Panc1 (cell line): ENCODE measurements around the gene TMEM170B. TPM values are rescaled to one million over a fixed set of nuclear protein-coding genes. Genes with fewer than 3 reads are reported as not detected.

Experiments
- ATAC-seq: fragments of 200-7000 bp; cut with Tn5 transposase; 2 replicates; pipeline ENCODE4 v1.9.1; 2020; ENCODE audit warnings: mild to moderate bottlenecking, moderate library complexity
- BruUV-seq: library from RNA; stranded (reverse); fragments of 400-500 nt; replicated peaks from 2 replicates; lab custom pipeline; 2021; lab: Mats Ljungman, UMichigan
- CTCF ChIA-PET: fragments of 300-600 bp; sonication (Branson Sonifier 250); formaldehyde crosslinking; loops from one replicate; lab custom pipeline; 2022; ENCODE audit warnings: antibody characterized with exemption; lab: Charles Lee
- POLR2A ChIA-PET: fragments of 300-600 bp; sonication (Branson Sonifier 250); formaldehyde crosslinking; loops from one replicate; lab custom pipeline; 2022; ENCODE audit warnings: antibody characterized with exemption; lab: Charles Lee
- DNase-seq: peaks from one replicate; pipeline ENCODE4 v3.0.0-alpha.2; 2010; ENCODE audit warnings: low read depth, low spot score
- H3K27ac ChIP-seq: 2 replicates; pipeline ENCODE4 v1.5.1; 2011; ENCODE audit warnings: mild to moderate bottlenecking, low read length, inconsistent platforms
- H3K27me3 ChIP-seq: fragments of 200-500 bp; sonication (Bioruptor generic); 2 replicates; pipeline ENCODE4 v1.6.0; 2014; ENCODE audit warnings: low read length, inconsistent platforms; ENCODE audit not compliant: control insufficient read depth, insufficient read depth
- H3K36me3 ChIP-seq: fragments of 200-500 bp; sonication (Bioruptor generic); 2 replicates; pipeline ENCODE4 v1.5.1; 2014; ENCODE audit warnings: inconsistent platforms, mild to moderate bottlenecking, low read length, moderate library complexity; ENCODE audit not compliant: control insufficient read depth, insufficient read depth
- H3K4me1 ChIP-seq: 2 replicates; pipeline ENCODE4 v1.5.1; 2011; ENCODE audit warnings: inconsistent platforms, mild to moderate bottlenecking, low read length, moderate library complexity; ENCODE audit not compliant: control insufficient read depth, insufficient read depth
- H3K4me3 ChIP-seq, 2 experiments: 2 replicates each; pipeline ENCODE4 v1.5.1; 2011 to 2012; ENCODE audit warnings: low read depth in 2 of 2, low read length in 2 of 2, mild to moderate bottlenecking in 2 of 2, inconsistent platforms in 1 of 2, moderate library complexity in 1 of 2
- H3K9me3 ChIP-seq: fragments of 200-500 bp; sonication (Bioruptor generic); 2 replicates; pipeline ENCODE4 v1.5.1; 2014; ENCODE audit warnings: low read depth, mild to moderate bottlenecking, inconsistent platforms, low read length, moderate library complexity; ENCODE audit not compliant: control insufficient read depth, insufficient read depth
- POLR2AphosphoS5 ChIP-seq: IDR thresholded peaks from 2 replicates; pipeline ENCODE4 v1.6.1; 2012; ENCODE audit warnings: mild to moderate bottlenecking, low read depth, low read length, moderate library complexity
- REST ChIP-seq, 2 experiments: IDR thresholded peaks; 2 replicates each; pipeline ENCODE4 v1.6.1; 2011 to 2012; ENCODE audit warnings: low read depth in 2 of 2, control low read depth in 1 of 2, low read length in 1 of 2, mild to moderate bottlenecking in 1 of 2, moderate library complexity in 1 of 2; ENCODE audit not compliant: insufficient read depth in 1 of 2
- SIN3A ChIP-seq: IDR thresholded peaks from 2 replicates; pipeline ENCODE4 v1.6.1; 2012; ENCODE audit warnings: low read depth, mild to moderate bottlenecking, low read length, moderate library complexity, borderline replicate concordance; ENCODE audit not compliant: insufficient read depth
- TCF7L2 ChIP-seq: IDR thresholded peaks from 2 replicates; pipeline ENCODE4 v1.6.1; 2011; ENCODE audit warnings: mild to moderate bottlenecking, low read depth, low read length, inconsistent platforms
- in situ Hi-C: cut with HindIII; loops from 2 replicates; pipeline ENCODE4 v1.10.0; 2016; ENCODE audit warnings: low sequenced_read_pairs, low pct_unique_long_range_greater_than_20kb
- intact Hi-C: fragments of 100-400 bp; cut with micrococcal nuclease; formaldehyde crosslinking; loops from one replicate; pipeline ENCODE4 v1.10.0; 2022; ENCODE audit not compliant: unreplicated experiment
- total RNA-seq: library from RNA; stranded (reverse); gene quantifications from one replicate; pipeline ENCODE4 v1.2.1, GENCODE V29; 2021; ENCODE audit not compliant: unreplicated experiment
- TF ChIP-seq, protein P1 (sequence below): fragments of 450-650 bp; IDR thresholded peaks from 2 replicates; pipeline ENCODE4 v1.5.1; 2017; ENCODE audit warnings: mild to moderate bottlenecking

TMEM170B gene
- total RNA-seq, 1 experiment from 2014 or later: 1.3 TPM

DNA sequence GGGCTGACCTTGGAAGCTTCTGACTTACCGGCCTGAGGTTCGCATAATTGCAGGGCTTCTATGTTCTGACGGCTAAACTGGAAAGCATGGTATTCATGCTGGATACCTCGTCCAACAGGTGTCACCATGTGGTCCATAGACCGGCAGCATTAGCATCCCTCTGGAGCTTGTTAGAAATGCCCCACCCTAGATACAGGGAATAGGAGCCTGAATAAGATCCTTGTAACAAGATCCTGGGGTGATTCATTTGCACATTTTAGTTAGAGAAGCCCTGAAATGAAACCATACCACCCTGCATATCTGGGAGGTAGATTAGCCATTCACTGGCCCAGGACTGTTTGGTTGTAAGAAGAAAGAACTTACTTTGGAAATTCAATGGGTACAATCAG, 77.7 kb downstream of the TMEM170B start:
- TF ChIP-seq TCF7L2: no peak
- no peak for TF ChIP-seq POLR2AphosphoS5
- TF ChIP-seq SIN3A: no peak
- no peaks in the 10 kb centered on the region for H3K9me3 ChIP-seq
- H3K4me3 ChIP-seq: no peak overlapping the region
- intact Hi-C loops: no loop called here
- no peak for DNase-seq
- no peaks in the 10 kb centered on the region for H3K27me3 ChIP-seq
- in situ Hi-C loops: no loop called here
- H3K36me3 ChIP-seq: no peaks in the 10 kb centered on the region
- no TSS peak for BruUV-seq
- ATAC-seq: no peak
- ChIA-PET POLR2A (no interaction called here), CTCF (no interaction called here)
- no peaks in the 10 kb centered on the region for H3K4me1 ChIP-seq
- no peak overlapping the region for H3K27ac ChIP-seq

DNA sequence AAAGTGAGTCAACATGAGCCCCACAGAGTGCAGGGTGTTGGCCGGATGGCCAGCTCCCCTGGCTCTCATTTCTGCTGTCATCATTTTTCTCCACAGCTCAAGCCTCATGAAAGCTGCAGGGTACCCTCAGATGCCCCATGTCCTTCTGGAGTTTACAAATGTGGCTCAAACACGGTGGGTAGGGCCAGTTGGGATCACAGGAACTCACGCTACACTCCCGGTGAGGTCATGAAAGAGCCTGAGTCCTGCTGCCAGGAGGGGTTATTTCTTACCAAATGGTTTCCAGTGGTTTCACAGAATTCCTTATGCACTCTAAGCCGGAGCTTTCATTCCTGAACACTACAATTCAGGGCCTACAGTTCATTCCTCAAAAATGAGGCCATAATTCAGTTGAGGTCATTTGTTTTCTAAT, 78.7 kb downstream of the TMEM170B start:
- ChIA-PET CTCF (no interaction called here), POLR2A (no interaction called here)
- in situ Hi-C loops: no loop called here
- Histone ChIP-seq H3K9me3 (no peaks in the 10 kb centered on the region), H3K4me1 (no peaks in the 10 kb centered on the region), H3K36me3 (no peaks in the 10 kb centered on the region), H3K27ac (no peak overlapping the region), H3K4me3 (no peak overlapping the region), H3K27me3 (no peaks in the 10 kb centered on the region)
- no peak; the same call in 1 of the 2 replicates for ATAC-seq
- intact Hi-C loops: no loop called here
- TF ChIP-seq, protein P1, sequence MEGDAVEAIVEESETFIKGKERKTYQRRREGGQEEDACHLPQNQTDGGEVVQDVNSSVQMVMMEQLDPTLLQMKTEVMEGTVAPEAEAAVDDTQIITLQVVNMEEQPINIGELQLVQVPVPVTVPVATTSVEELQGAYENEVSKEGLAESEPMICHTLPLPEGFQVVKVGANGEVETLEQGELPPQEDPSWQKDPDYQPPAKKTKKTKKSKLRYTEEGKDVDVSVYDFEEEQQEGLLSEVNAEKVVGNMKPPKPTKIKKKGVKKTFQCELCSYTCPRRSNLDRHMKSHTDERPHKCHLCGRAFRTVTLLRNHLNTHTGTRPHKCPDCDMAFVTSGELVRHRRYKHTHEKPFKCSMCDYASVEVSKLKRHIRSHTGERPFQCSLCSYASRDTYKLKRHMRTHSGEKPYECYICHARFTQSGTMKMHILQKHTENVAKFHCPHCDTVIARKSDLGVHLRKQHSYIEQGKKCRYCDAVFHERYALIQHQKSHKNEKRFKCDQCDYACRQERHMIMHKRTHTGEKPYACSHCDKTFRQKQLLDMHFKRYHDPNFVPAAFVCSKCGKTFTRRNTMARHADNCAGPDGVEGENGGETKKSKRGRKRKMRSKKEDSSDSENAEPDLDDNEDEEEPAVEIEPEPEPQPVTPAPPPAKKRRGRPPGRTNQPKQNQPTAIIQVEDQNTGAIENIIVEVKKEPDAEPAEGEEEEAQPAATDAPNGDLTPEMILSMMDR: no peak
- TF ChIP-seq SIN3A (no peak), REST (IDR thresholded peaks at IDR 0.05; ENCODE audit: insufficient read depth in 1 of 2, low read depth in 2 of 2, low read length in 1 of 2) (no peak), POLR2AphosphoS5 (no peak), TCF7L2 (no peak)
- no peak for DNase-seq
- no TSS peak for BruUV-seq

- H3K27me3 ChIP-seq: no peaks in the 10 kb centered on the region
- in situ Hi-C loops (no loop called here), intact Hi-C loops (no loop called here)
- H3K27ac ChIP-seq: no peak overlapping the region
- H3K36me3 ChIP-seq: no peaks in the 10 kb centered on the region
- BruUV-seq: no TSS peak
- ChIA-PET CTCF (no interaction called here), POLR2A (no interaction called here)
- DNase-seq (no peak), ATAC-seq (no peak)
- H3K4me3 ChIP-seq: no peak overlapping the region
- TF ChIP-seq, protein P1: peak; percentile 33; the same call in 1 of the 2 replicates
- no peak for TF ChIP-seq REST (IDR thresholded peaks at IDR 0.05; ENCODE audit: insufficient read depth in 1 of 2, low read depth in 2 of 2, low read length in 1 of 2)
- no peaks in the 10 kb centered on the region for H3K4me1 ChIP-seq
- no peaks in the 10 kb centered on the region for H3K9me3 ChIP-seq
These were observed 81.0 kb downstream of the TMEM170B start for GRCh38 chr6:11618533-11618932.
